Kidney (tissue), 14 donors: Measurements from ENCODE around the gene SESN3. TPM values are rescaled to one million over a fixed set of nuclear protein-coding genes. Genes with fewer than 3 reads are reported as not detected.
"Not testable (repeated sequence)": the region's sequence is repeated elsewhere in the genome, so short reads cannot be mapped to it uniquely, and the experiment has no call there.

Experiments used
- DNase-seq, 5 donors: peaks; one replicate each; pipeline ENCODE4 v3.0.0-alpha.2; 2013 to 2020
- FAIRE-seq: peaks from 2 replicates; lab custom pipeline; 2012; peaks lifted over from hg19 to GRCh38; lab: Jason Lieb, UNC
- H3K27ac ChIP-seq, 2 donors: one replicate each; pipeline ENCODE4 v1.7.0; 2013; ENCODE audit warnings: low read depth in 2 of 2, low read length in 2 of 2, inconsistent platforms in 1 of 2
- H3K27me3 ChIP-seq: one replicate; pipeline ENCODE4 v1.7.1; 2013; ENCODE audit warnings: low read length, inconsistent platforms; ENCODE audit not compliant: control insufficient read depth, insufficient read depth
- H3K36me3 ChIP-seq, 3 donors: one replicate each; pipeline versions ENCODE4 v1.7.0 to v1.7.1; 2013; ENCODE audit warnings: low read length in 3 of 3, control low read depth in 1 of 3, inconsistent platforms in 1 of 3; ENCODE audit not compliant: insufficient read depth in 3 of 3, control insufficient read depth in 2 of 3
- H3K4me1 ChIP-seq, 3 donors: one replicate each; pipeline versions ENCODE4 v1.7.0 to v1.7.1; 2013; ENCODE audit warnings: low read length in 3 of 3, inconsistent platforms in 1 of 3, low read depth in 1 of 3; ENCODE audit not compliant: control insufficient read depth in 2 of 3, insufficient read depth in 2 of 3
- H3K4me3 ChIP-seq, 3 donors: one replicate each; pipeline versions ENCODE4 v1.7.0 to v1.8.1; 2013; ENCODE audit warnings: low read length in 3 of 3, control low read depth in 1 of 3, inconsistent platforms in 1 of 3
- H3K9ac ChIP-seq, 3 donors: one replicate each; pipeline versions ENCODE4 v1.7.0 to v1.7.1; 2013; ENCODE audit warnings: low read length in 3 of 3, control low read depth in 1 of 3, inconsistent platforms in 1 of 3
- H3K9me3 ChIP-seq, 3 donors: one replicate each; pipeline versions ENCODE4 v1.7.0 to v1.7.1; 2013; ENCODE audit warnings: low read length in 3 of 3, control low read depth in 1 of 3, inconsistent platforms in 1 of 3; ENCODE audit not compliant: control insufficient read depth in 2 of 3, insufficient read depth in 1 of 3
- intact Hi-C: fragments of 100-400 bp; cut with DNase I; formaldehyde crosslinking; loops from one replicate; pipeline ENCODE4 v1.11.1; 2022
- polyA plus RNA-seq: library from polyadenylated mRNA; stranded (reverse); fragments of 350-450 nt; fragmentation: Illumina TruSeq; extraction: RNeasy Lipid Tissue Mini Kit (QIAGEN cat#74804); gene quantifications from one replicate; pipeline ENCODE4 v1.2.3, GENCODE V29; 2014; ENCODE audit warnings: low read depth, low replicate concordance; ENCODE audit not compliant: insufficient read depth
- total RNA-seq: library from RNA; stranded (reverse); fragmentation: NEBNext Ultra II Directional; extraction: Animal tissue kit (Norgen Biotek cat#: 25700); gene quantifications from one replicate; pipeline ENCODE4 v1.2.1, GENCODE V29; 2021
- TF ChIP-seq, protein P1 (sequence below): IDR thresholded peaks from 3 replicates; pipeline ENCODE4 v1.5.1; 2012; ENCODE audit warnings: mild to moderate bottlenecking, moderate library complexity, borderline replicate concordance; ENCODE audit not compliant: insufficient read depth; ENCODE audit errors: extremely low read depth
- donor health status: control.
- donor health status: control.
- donor health status: control.
- donor health status: control.
- donor health status: control.
- donor health status: DM: yes; HTN: yes; CAD: no.
- donor health status: Normal renal cell carcinoma (clear cell type).

The SESN3 gene
- total and polyA plus RNA-seq, 2 donors from 2014 or later, result 5.1 to 50.1 TPM

DNA sequence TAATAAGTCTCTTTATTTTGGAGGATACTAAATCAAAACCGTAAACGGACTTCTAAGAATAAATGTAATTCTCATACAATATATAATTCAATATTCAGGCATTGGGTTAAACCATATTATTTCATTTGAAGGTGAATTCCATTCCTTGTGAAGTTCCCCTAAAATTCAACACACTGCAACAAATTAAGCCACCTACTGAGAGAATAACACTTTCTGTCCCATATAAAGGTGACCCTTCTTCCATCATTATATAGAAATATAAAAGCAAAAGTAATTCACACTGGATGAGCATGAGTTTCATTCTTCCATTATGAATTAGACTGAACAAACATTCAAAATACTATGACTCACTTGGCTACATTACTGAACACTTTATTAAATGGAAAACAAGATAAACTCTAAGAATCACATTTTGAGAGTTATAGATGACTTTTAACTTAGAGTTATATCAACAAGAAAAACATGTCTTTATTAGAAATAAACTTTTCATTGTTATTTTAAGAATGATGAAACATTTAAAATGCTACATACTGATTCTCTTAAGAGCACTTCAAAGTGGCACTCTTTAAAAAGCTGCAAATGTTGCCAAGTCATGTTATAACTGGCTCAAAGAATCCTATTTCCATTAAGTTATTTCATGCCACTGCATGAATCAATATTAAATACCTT lies 2.8 kb downstream of the SESN3 start:
- Histone ChIP-seq H3K27me3 (no peaks in the 10 kb centered on the region), H3K9me3 (no peaks in the 10 kb centered on the region), H3K36me3 (no peaks in the 10 kb centered on the region), H3K4me3 (peak overlapping the region in 1 of 3 donors; percentile 94), H3K9ac (peak overlapping the region in 1 of 3 donors; percentile 91), H3K4me1 (peaks cover 0 to 8% (median 7%) of the 10 kb centered on the region in 3 donors), H3K27ac (no peak overlapping the region)
- no peak for DNase-seq
- intact Hi-C loops, result no loop called here
- TF ChIP-seq, protein P1, sequence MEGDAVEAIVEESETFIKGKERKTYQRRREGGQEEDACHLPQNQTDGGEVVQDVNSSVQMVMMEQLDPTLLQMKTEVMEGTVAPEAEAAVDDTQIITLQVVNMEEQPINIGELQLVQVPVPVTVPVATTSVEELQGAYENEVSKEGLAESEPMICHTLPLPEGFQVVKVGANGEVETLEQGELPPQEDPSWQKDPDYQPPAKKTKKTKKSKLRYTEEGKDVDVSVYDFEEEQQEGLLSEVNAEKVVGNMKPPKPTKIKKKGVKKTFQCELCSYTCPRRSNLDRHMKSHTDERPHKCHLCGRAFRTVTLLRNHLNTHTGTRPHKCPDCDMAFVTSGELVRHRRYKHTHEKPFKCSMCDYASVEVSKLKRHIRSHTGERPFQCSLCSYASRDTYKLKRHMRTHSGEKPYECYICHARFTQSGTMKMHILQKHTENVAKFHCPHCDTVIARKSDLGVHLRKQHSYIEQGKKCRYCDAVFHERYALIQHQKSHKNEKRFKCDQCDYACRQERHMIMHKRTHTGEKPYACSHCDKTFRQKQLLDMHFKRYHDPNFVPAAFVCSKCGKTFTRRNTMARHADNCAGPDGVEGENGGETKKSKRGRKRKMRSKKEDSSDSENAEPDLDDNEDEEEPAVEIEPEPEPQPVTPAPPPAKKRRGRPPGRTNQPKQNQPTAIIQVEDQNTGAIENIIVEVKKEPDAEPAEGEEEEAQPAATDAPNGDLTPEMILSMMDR, result no peak
- peak; percentile 87 for FAIRE-seq

DNA sequence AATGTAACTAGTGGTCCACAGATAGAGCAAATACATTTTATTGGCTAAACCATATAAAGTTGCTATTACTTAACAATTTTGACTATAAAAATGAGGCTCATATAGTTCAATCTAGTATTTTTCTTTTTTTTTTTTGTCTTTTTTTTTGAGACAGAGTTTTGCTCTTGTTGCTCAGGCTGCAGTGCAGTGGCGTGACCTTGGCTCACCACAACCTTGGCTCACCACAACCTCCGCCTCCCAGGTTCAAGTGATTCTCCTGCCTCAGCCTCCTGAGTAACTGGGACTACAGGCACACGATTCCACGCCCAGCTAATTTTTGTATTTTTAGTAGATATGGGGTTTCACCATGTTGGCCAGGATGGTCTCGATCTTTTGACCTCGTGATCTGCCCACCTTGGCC lies 3.9 kb downstream of the SESN3 start:
- H3K4me3 ChIP-seq, H3K4me1 ChIP-seq, FAIRE-seq, DNase-seq, H3K9ac ChIP-seq, H3K9me3 ChIP-seq, intact Hi-C loops, H3K27ac ChIP-seq, H3K36me3 ChIP-seq, H3K27me3 ChIP-seq: not testable (repeated sequence)

DNA sequence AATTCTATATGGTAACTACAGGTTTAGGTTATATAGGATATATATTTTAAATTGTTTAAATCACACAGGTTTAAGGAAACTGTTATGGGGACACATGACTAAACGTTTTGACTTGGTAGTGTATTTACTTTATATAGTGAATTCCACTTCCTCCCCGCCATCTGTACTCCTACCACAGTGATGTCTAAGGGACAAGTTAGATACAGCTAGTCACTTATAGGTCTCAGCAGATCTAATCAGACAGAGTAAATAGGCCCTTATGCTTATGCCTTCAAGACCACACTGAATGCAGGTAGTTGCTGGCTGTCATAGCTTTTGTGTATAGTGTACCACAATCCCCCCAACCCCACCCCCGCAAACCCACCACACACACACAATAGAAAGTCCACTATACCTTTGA lies 8.2 kb downstream of the SESN3 start:
- DNase-seq (no peak), FAIRE-seq (no peak)
- H3K9ac ChIP-seq, result no peak overlapping the region
- intact Hi-C loops, result no loop called here
- no peaks in the 10 kb centered on the region for H3K4me1 ChIP-seq
- H3K9me3 ChIP-seq, result no peaks in the 10 kb centered on the region
- no peak overlapping the region for H3K27ac ChIP-seq
- no peaks in the 10 kb centered on the region for H3K36me3 ChIP-seq
- no peak overlapping the region for H3K4me3 ChIP-seq
- no peaks in the 10 kb centered on the region for H3K27me3 ChIP-seq
- TF ChIP-seq, protein P1, result no peak

DNA sequence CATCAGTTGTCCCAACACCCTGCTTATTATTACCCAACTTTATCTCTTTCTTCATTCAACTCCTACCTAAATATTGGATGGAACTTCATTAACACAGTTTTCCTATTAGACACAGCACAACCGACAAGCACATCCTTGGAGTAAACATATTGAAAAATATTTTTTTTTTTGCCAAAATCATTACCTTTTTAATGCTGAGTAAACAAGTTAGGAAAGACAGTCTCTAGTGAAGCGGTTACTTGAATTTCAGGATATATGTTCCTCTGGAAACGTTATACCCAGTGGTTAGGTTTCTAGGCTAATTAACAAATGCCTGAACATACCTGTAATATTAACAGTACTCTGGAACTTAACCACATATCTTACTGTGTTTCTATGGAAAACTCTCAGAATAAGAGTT lies 11.4 kb downstream of the SESN3 start:
- DNase-seq (peak in 1 of 5 donors; percentile 12), FAIRE-seq (no peak)
- intact Hi-C loops, result no loop called here
- H3K4me3 ChIP-seq, result no peak overlapping the region
- H3K9ac ChIP-seq, result no peak overlapping the region
- H3K4me1 ChIP-seq, result no peaks in the 10 kb centered on the region
- H3K27me3 ChIP-seq, result no peaks in the 10 kb centered on the region
- H3K9me3 ChIP-seq, result no peaks in the 10 kb centered on the region
- TF ChIP-seq, protein P1, result no peak
- H3K27ac ChIP-seq, result no peak overlapping the region
- no peaks in the 10 kb centered on the region for H3K36me3 ChIP-seq
